Left lung (tissue), 10 donors: ENCODE results near the gene TRAF4. TPM values are rescaled to one million over a fixed set of nuclear protein-coding genes. Genes with fewer than 3 reads are reported as not detected.

ENCODE experiments used
- ATAC-seq: fragments of 200-7000 bp; cut with Tn5 transposase; one replicate; pipeline ENCODE4 v1.9.1; 2020; ENCODE audit warnings: moderate library complexity
- DNase-seq, 4 donors: peaks; one replicate each; pipeline ENCODE4 v3.0.0-alpha.2; 2013 to 2020
- H3K27ac ChIP-seq, 2 donors: fragments of 200-600 bp; sonication (generic) in 1 of 2; one replicate each; pipeline versions ENCODE4 v1.5.0 to v1.8.0; 2020 to 2021
- H3K27me3 ChIP-seq, 2 donors: fragments of 200-600 bp; sonication (generic) in 1 of 2; one replicate each; pipeline versions ENCODE4 v1.5.0 to v1.8.0; 2020 to 2021
- H3K36me3 ChIP-seq, 2 donors: fragments of 200-600 bp; sonication (generic) in 1 of 2; one replicate each; pipeline versions ENCODE4 v1.5.0 to v1.8.0; 2020 to 2021
- H3K4me1 ChIP-seq, 2 donors: fragments of 200-600 bp; one replicate each; pipeline ENCODE4 v1.8.0; 2021
- H3K4me3 ChIP-seq, 2 donors: fragments of 200-600 bp; sonication (generic) in 1 of 2; one replicate each; pipeline versions ENCODE4 v1.5.0 to v1.8.0; 2020 to 2021; ENCODE audit warnings: mild to moderate bottlenecking in 1 of 2
- H3K9me3 ChIP-seq, 2 donors: fragments of 200-600 bp; sonication (generic) in 1 of 2; one replicate each; pipeline versions ENCODE4 v1.5.0 to v1.8.0; 2020 to 2021
- CTCF ChIP-seq, 2 donors: fragments of 200-600 bp; sonication (generic) in 1 of 2; IDR thresholded peaks; one replicate each; pipeline versions ENCODE4 v1.5.0 to v1.8.0; 2021; ENCODE audit warnings: antibody characterized with exemption in 2 of 2
- intact Hi-C, 2 donors: fragments of 100-400 bp; cut with DNase I; formaldehyde crosslinking; loops; one replicate each; pipeline versions ENCODE4 v1.11.2 to v1.14.2; 2022
- polyA plus RNA-seq, 6 donors: library from polyadenylated mRNA; unstranded; fragments of 120-200 nt; gene quantifications; one replicate each; pipeline ENCODE4 v1.2.1, GENCODE V29; 2013; ENCODE audit not compliant: insufficient read length in 6 of 6
- total RNA-seq, 2 donors: library from RNA; stranded (reverse); fragmentation: NEBNext Ultra II Directional; extraction: Animal tissue kit (Norgen Biotek cat#: 25700); gene quantifications; one replicate each; pipeline ENCODE4 v1.2.1, GENCODE V29; 2021
- donor health status: DM: no; HTN: yes; CAD: no.
- donor health status: DM: no; HTN: no; CAD: no.

Gene TRAF4
- total and polyA plus RNA-seq, 8 donors: 66.1 to 136 (median 99.1) TPM

GRCh38 chr17:28750178-28751047 is 6.6 kb downstream of the TRAF4 start:
- TF ChIP-seq CTCF (IDR thresholded peaks at IDR 0.05): peak; percentile 99 to 100
- no peak overlapping the region for H3K4me3 ChIP-seq
- intact Hi-C loops: no loop called here
- peaks cover 0 to 38% of the 10 kb centered on the region in 2 donors for H3K36me3 ChIP-seq
- peak; percentile 84 to 95 (median 92) for DNase-seq
- H3K4me1 ChIP-seq: peaks cover 35 to 50% of the 10 kb centered on the region in 2 donors
- H3K9me3 ChIP-seq: no peaks in the 10 kb centered on the region
- no peak overlapping the region for H3K27ac ChIP-seq
- peak; percentile 71 for ATAC-seq
- peaks cover 0 to 9% of the 10 kb centered on the region in 2 donors for H3K27me3 ChIP-seq

GRCh38 chr17:28751600-28752366 is 8.0 kb downstream of the TRAF4 start:
- no peak for TF ChIP-seq CTCF (IDR thresholded peaks at IDR 0.05)
- intact Hi-C loops: no loop called here
- H3K36me3 ChIP-seq: peaks cover 0 to 40% of the 10 kb centered on the region in 2 donors

GRCh38 chr17:28755486-28755885 is 11.7 kb downstream of the TRAF4 start:
- no peak for ATAC-seq
- H3K9me3 ChIP-seq: no peaks in the 10 kb centered on the region
- peaks cover 0 to 45% of the 10 kb centered on the region in 2 donors for H3K36me3 ChIP-seq
- H3K4me1 ChIP-seq: peaks cover 0 to 7% of the 10 kb centered on the region in 2 donors
- H3K4me3 ChIP-seq: no peak overlapping the region
- no peak overlapping the region for H3K27ac ChIP-seq
- no peaks in the 10 kb centered on the region for H3K27me3 ChIP-seq
- no peak for DNase-seq
- TF ChIP-seq CTCF (IDR thresholded peaks at IDR 0.05): no peak
- intact Hi-C loops: no loop called here

More at GRCh38 chr17:28751600-28752366, 8.0 kb downstream of the TRAF4 start:
- peaks cover 24 to 37% of the 10 kb centered on the region in 2 donors for H3K4me1 ChIP-seq
- H3K9me3 ChIP-seq: no peaks in the 10 kb centered on the region
- ATAC-seq (no peak), DNase-seq (no peak)
- H3K27me3 ChIP-seq: no peaks in the 10 kb centered on the region
- no peak overlapping the region for H3K27ac ChIP-seq
- no peak overlapping the region for H3K4me3 ChIP-seq

- Histone ChIP-seq H3K36me3 (peaks cover 0 to 39% of the 10 kb centered on the region in 2 donors), H3K9me3 (no peaks in the 10 kb centered on the region), H3K27me3 (no peaks in the 10 kb centered on the region), H3K4me3 (no peak overlapping the region), H3K4me1 (peaks cover 0 to 13% of the 10 kb centered on the region in 2 donors), H3K27ac (no peak overlapping the region)
- no peak for TF ChIP-seq CTCF (IDR thresholded peaks at IDR 0.05)
- intact Hi-C loops: no loop called here
- DNase-seq: no peak
- no peak for ATAC-seq
Measured at GRCh38 chr17:28756049-28756804, 12.4 kb downstream of the TRAF4 start.
